Measurements from ENCODE around the gene AP5Z1. TPM values are rescaled to one million over a fixed set of nuclear protein-coding genes. Genes with fewer than 3 reads are reported as not detected.

AP5Z1 gene
- total and polyA plus RNA-seq, 2 donors (not counting 1 experiment from before 2014, with no cell fraction given): 99.7 to 113 TPM

- Mint-ChIP-seq H3K27me3 (no peaks in the 10 kb centered on the region), H3K9me3 (ENCODE audit: insufficient read depth) (no peaks in the 10 kb centered on the region), H3K4me3 (no peak overlapping the region), H3K27ac (no peak overlapping the region), H3K4me1 (no peaks in the 10 kb centered on the region)
- Histone ChIP-seq H2AFZ (ENCODE audit: insufficient read depth, low read depth, low read length, poor library complexity, severe bottlenecking) (no peak overlapping the region), H3K27ac (ENCODE audit: low read length in 2 of 2) (no peak overlapping the region), H3K9me3 (ENCODE audit: control extremely low read depth in 1 of 3, control insufficient read depth in 2 of 3, insufficient read depth in 1 of 3, low read length in 2 of 3) (no peaks in the 10 kb centered on the region), H3K4me1 (ENCODE audit: control insufficient read depth in 2 of 2, insufficient read depth in 2 of 2, low read length in 2 of 2) (no peaks in the 10 kb centered on the region), H3K27me3 (replicated peaks in 1 of 4; ENCODE audit: control extremely low read depth in 1 of 4, control insufficient read depth in 3 of 4, insufficient read depth in 4 of 4, low read length in 3 of 4) (no peaks in the 10 kb centered on the region), H3K9ac (ENCODE audit: low read length) (no peak overlapping the region), H3K4me3 (ENCODE audit: control extremely low read depth in 1 of 5, extremely low read depth in 1 of 5, insufficient read depth in 1 of 5, low read depth in 2 of 5, low read length in 4 of 5) (no peak overlapping the region), H3K4me2 (replicated peaks; ENCODE audit: low read depth, low read length, poor library complexity, severe bottlenecking) (no peak overlapping the region), H3K79me2 (ENCODE audit: control insufficient read depth, insufficient read depth, low read length) (no peaks in the 10 kb centered on the region), H4K20me1 (ENCODE audit: control insufficient read depth, insufficient read depth, low read length, poor library complexity, severe bottlenecking) (peaks cover 14% of the 10 kb centered on the region), H3K36me3 (replicated peaks in 1 of 2; ENCODE audit: control extremely low read depth in 1 of 2, control insufficient read depth in 1 of 2, extremely low read depth in 1 of 2, insufficient read depth in 2 of 2, low read length in 1 of 2) (peaks cover 0 to 41% of the 10 kb centered on the region in 2 experiments)
- CTCF ChIA-PET: interaction anchor here (1.4 kb wide), 1 partner anchor 11 kb away, joined by 4 read pairs; no protein-coding TSS in a partner anchor
- 98% methylated on average over 23 of the region's 23 CpGs for WGBS (ENCODE audit: insufficient coverage)
- intact Hi-C loops (cut with micrococcal nuclease): no loop called here
- no peak for DNase-seq
- no peak for ATAC-seq (ENCODE audit: low read depth)
- POLR2A ChIA-PET: no interaction called here
- TF ChIP-seq EZH2 (IDR thresholded peaks at IDR 0.05; ENCODE audit: borderline replicate concordance, insufficient read depth, low read depth, low read length, poor library complexity, severe bottlenecking) (no peak), CTCF (IDR thresholded peaks at IDR 0.05) (no peak)
These were observed 9.5 kb upstream of the AP5Z1 start for GRCh38 chr7:4765776-4766490.

DNA sequence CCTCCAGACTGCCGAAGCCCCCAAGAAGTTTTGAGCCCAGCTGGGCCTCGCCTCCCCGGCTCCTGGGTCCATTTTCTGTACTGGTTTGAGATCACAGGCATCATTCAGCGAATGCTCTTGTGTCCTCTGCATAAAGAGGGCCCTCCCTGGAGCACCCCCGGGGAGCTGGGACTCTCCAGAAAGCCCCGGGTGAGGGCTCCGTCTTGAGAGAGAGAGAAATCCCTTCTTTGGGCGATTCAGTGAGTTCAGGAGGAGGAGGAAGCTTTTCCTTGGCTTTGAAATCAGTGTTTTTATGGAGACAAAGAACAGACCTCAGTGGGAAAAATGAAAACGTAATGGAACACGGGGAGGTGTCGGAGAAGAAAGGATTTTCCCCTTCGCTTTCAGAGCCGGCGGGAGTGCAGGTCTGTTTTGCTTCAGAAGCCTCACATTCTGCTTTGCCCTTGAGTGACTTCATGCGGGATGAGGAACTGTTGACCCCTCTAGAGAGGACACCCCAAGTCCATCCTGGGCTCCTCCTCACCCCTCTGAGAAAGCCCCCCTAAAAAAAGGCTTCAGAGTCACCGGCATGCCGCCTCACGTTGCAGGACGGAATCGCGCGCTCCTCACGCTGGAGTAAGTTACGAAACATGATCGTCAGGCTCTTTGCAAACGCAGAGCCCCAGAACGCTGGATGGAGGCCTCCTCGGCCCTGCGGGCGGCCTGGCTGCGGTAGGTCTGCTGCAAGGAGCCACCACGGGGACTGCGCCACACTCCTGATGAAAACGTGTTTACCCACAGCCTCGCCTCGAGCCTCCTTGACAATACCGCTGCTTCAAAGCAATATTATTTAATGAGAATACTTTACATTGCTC, 8.5 kb upstream of the AP5Z1 start:
- H3K4me2 ChIP-seq (replicated peaks; ENCODE audit: low read depth, low read length, poor library complexity, severe bottlenecking): no peak overlapping the region
- H3K4me1 ChIP-seq (ENCODE audit: control insufficient read depth in 2 of 2, insufficient read depth in 2 of 2, low read length in 2 of 2): no peaks in the 10 kb centered on the region
- DNase-seq: no peak
- Mint-ChIP-seq H3K27ac (no peak overlapping the region), H3K9me3 (ENCODE audit: insufficient read depth) (no peaks in the 10 kb centered on the region), H3K4me1 (no peaks in the 10 kb centered on the region), H3K27me3 (no peaks in the 10 kb centered on the region), H3K4me3 (no peak overlapping the region)
- peaks cover 0 to 32% of the 10 kb centered on the region in 2 experiments for H3K36me3 ChIP-seq (replicated peaks in 1 of 2; ENCODE audit: control extremely low read depth in 1 of 2, control insufficient read depth in 1 of 2, extremely low read depth in 1 of 2, insufficient read depth in 2 of 2, low read length in 1 of 2)
- no peak overlapping the region for H3K4me3 ChIP-seq (ENCODE audit: control extremely low read depth in 1 of 5, extremely low read depth in 1 of 5, insufficient read depth in 1 of 5, low read depth in 2 of 5, low read length in 4 of 5)
- H3K9ac ChIP-seq (ENCODE audit: low read length): no peak overlapping the region
- H3K27me3 ChIP-seq (replicated peaks in 1 of 4; ENCODE audit: control extremely low read depth in 1 of 4, control insufficient read depth in 3 of 4, insufficient read depth in 4 of 4, low read length in 3 of 4): no peaks in the 10 kb centered on the region
- no peaks in the 10 kb centered on the region for H3K79me2 ChIP-seq (ENCODE audit: control insufficient read depth, insufficient read depth, low read length)
- H2AFZ ChIP-seq (ENCODE audit: insufficient read depth, low read depth, low read length, poor library complexity, severe bottlenecking): no peak overlapping the region
- peaks cover 14% of the 10 kb centered on the region for H4K20me1 ChIP-seq (ENCODE audit: control insufficient read depth, insufficient read depth, low read length, poor library complexity, severe bottlenecking)
- 96% methylated on average over 31 of the region's 37 CpGs for WGBS (ENCODE audit: insufficient coverage)
- no peaks in the 10 kb centered on the region for H3K9me3 ChIP-seq (ENCODE audit: control extremely low read depth in 1 of 3, control insufficient read depth in 2 of 3, insufficient read depth in 1 of 3, low read length in 2 of 3)
- no peak for TF ChIP-seq EZH2 (IDR thresholded peaks at IDR 0.05; ENCODE audit: borderline replicate concordance, insufficient read depth, low read depth, low read length, poor library complexity, severe bottlenecking)
- no peak for TF ChIP-seq CTCF (IDR thresholded peaks at IDR 0.05)
- H3K27ac ChIP-seq (ENCODE audit: low read length in 2 of 2): no peak overlapping the region
- ATAC-seq (ENCODE audit: low read depth): no peak
- ChIA-PET CTCF (no interaction called here), POLR2A (no interaction called here)
- intact Hi-C loops (cut with micrococcal nuclease): no loop called here

All from B cell (primary cell).